HL-60 (cell line): ENCODE measurements around the gene PTPRK.

ENCODE experiments used
- CTCF ChIP-seq: IDR thresholded peaks from one replicate; pipeline ENCODE4 v1.5.1; 2011; ENCODE audit warnings: low read length, control low read depth, inconsistent platforms; ENCODE audit not compliant: insufficient read depth
- GABPA ChIP-seq: IDR thresholded peaks from 2 replicates; pipeline ENCODE4 v1.6.1; 2012; ENCODE audit warnings: low read depth
- POLR2AphosphoS5 ChIP-seq: IDR thresholded peaks from 2 replicates; pipeline ENCODE4 v1.6.1; 2012; ENCODE audit warnings: low read depth
- REST ChIP-seq: IDR thresholded peaks from 2 replicates; pipeline ENCODE4 v1.6.1; 2012; ENCODE audit warnings: low read depth; ENCODE audit not compliant: insufficient replicate concordance
- SPI1 ChIP-seq: IDR thresholded peaks from 2 replicates; pipeline ENCODE4 v1.6.1; 2012; ENCODE audit warnings: low read depth, mild to moderate bottlenecking, borderline replicate concordance

GRCh38 chr6:128345278-128345677, 175.1 kb downstream of the PTPRK start:
- TF ChIP-seq CTCF (no peak), POLR2AphosphoS5 (no peak), SPI1 (no peak), REST (no peak), GABPA (no peak)
